DOHH2 (cell line): ENCODE data around the gene GATAD2A.

Experiments used
- CTCF ChIP-seq: fragments of 200-600 bp; sonication (generic); IDR thresholded peaks from one replicate; pipeline ENCODE4 v1.5.1; 2014; ENCODE audit warnings: antibody characterized with exemption, mild to moderate bottlenecking, low read depth, low read length; ENCODE audit not compliant: poor library complexity, severe bottlenecking
- EZH2phosphoT487 ChIP-seq: fragments of 200-600 bp; sonication (generic); IDR thresholded peaks from 2 replicates; pipeline ENCODE4 v1.6.1; 2017; ENCODE audit warnings: borderline replicate concordance, mild to moderate bottlenecking, antibody characterized with exemption, low read length, moderate library complexity, mixed read lengths

- no peak for TF ChIP-seq CTCF
- TF ChIP-seq EZH2phosphoT487: no peak
Observed at GRCh38 chr19:19402656-19403372, 2.7 kb upstream of the GATAD2A start.
